Activated T-helper 2 cell treated with anti-CD3 and anti-CD28 coated beads, Interferon-gamma antibody, Interleukin-2, Interleukin-4, amounts not matched to agents 10 μg/mL and 5 μg/mL and 100 μg/mL, durations not matched to agents 14 hours and 24 hours and 36 hours (primary cell): ENCODE results near the gene INMT. TPM values are rescaled to one million over a fixed set of nuclear protein-coding genes. Genes with fewer than 3 reads are reported as not detected.

Experiments
- DNase-seq: peaks from one replicate; pipeline ENCODE4 v3.0.0; 2021; ENCODE audit warnings: low spot score
- H3K27ac Mint-ChIP-seq: one replicate; pipeline ENCODE4 v1.8.0; 2021; ENCODE audit warnings: mixed read lengths
- H3K27me3 Mint-ChIP-seq: one replicate; pipeline ENCODE4 v1.8.0; 2021; ENCODE audit warnings: low read depth, mixed read lengths
- H3K36me3 Mint-ChIP-seq: one replicate; pipeline ENCODE4 v1.8.0; 2021; ENCODE audit warnings: low read depth, mixed read lengths
- H3K4me1 Mint-ChIP-seq: one replicate; pipeline ENCODE4 v1.8.0; 2021; ENCODE audit warnings: low read depth, mixed read lengths
- H3K4me3 Mint-ChIP-seq: one replicate; pipeline ENCODE4 v1.8.0; 2021; ENCODE audit warnings: low read depth, mild to moderate bottlenecking, moderate library complexity, mixed read lengths
- H3K9me3 Mint-ChIP-seq: one replicate; pipeline ENCODE4 v1.8.0; 2021; ENCODE audit warnings: mixed read lengths
- intact Hi-C: fragments of 100-400 bp; cut with micrococcal nuclease; formaldehyde crosslinking; loops from one replicate; pipeline ENCODE4 v1.15.1; 2023
- total RNA-seq: library from RNA; stranded (reverse); gene quantifications from 2 replicates; pipeline ENCODE4 v1.2.3, GENCODE V29; 2022

Gene INMT
- total RNA-seq, 1 donor from 2014 or later: not detected

DNA sequence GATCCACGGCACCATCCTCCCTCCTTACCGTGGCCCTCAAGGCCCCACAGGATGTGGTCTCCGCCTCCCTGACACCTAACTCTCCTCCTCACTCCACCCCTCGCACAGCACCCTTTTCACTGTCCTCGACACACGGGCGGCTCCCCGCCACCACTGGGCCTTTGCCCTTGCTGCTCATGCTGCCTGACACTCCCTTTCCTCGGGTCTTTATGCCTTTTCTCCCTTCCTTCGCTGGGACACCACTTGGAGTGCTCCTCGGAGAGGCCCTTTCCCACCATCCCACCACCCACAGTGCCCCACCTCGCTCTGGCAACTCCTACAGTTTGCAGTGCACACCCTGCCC is 7.9 kb upstream of the INMT start:
- H3K4me3 Mint-ChIP-seq: no peak overlapping the region
- DNase-seq: no peak
- H3K4me1 Mint-ChIP-seq: peaks cover 2% of the 10 kb centered on the region
- intact Hi-C loops: loop anchor here (5.0 kb wide), 1 partner anchor 197 kb away; no protein-coding TSS in a partner anchor
- peaks cover 1% of the 10 kb centered on the region for H3K27me3 Mint-ChIP-seq
- H3K27ac Mint-ChIP-seq: no peak overlapping the region
- H3K36me3 Mint-ChIP-seq: no peaks in the 10 kb centered on the region
- H3K9me3 Mint-ChIP-seq: no peaks in the 10 kb centered on the region

DNA sequence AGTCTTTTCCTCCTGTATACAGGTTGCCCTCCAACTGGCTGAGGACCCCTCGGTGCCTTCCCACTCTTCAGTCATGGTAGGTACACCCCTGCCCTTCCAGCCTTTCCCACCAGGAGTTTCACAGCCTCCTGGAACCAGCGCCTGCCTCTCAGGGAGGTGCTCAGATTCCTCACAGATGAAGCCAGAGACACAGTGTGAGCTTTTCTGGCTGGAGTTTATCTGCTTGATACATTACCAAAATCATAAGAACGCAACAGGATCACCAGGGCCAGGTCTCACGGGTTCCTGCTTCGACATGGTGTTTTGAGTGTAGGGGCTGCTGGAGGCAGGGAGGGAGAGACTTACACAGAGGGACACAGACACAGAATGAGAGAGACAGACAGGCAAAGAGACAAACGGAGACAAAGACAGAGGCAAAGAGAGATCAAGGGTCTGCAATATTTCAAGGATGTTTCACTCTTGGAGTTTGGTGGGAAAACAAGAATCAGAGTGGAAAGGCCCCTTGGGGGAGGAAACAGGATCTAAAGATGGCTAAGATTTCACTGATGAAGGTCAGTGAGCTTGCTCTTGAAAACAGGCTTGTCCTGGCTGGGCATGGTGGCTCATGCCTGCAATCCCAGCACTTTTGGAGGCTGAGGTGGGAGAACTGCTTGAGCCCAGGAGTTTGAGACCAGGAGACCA is 6.5 kb upstream of the INMT start:
- no peaks in the 10 kb centered on the region for H3K4me1 Mint-ChIP-seq
- DNase-seq: no peak
- intact Hi-C loops: no loop called here
- H3K27me3 Mint-ChIP-seq: peaks cover 4% of the 10 kb centered on the region
- H3K9me3 Mint-ChIP-seq: no peaks in the 10 kb centered on the region
- H3K4me3 Mint-ChIP-seq: no peak overlapping the region
- H3K27ac Mint-ChIP-seq: no peak overlapping the region
- H3K36me3 Mint-ChIP-seq: no peaks in the 10 kb centered on the region

DNA sequence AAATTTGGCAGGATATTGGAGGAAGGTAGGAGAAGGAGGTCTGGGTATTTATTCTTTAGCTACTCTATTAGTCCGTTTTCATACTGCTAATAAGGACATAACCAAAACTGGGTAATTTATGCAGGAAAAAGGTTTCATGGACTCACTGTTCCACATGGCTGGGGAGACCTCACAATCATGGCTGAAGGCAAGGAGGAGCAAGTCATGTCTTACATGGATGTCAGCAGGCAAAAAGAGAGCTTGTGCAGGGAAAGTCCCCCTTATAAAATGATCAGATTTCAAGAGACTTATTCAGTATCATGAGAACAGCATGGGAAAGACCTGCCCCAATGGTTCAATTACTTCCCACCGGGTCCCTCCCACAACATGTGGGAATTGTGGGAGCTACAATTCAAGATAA is 1.9 kb upstream of the INMT start:
- DNase-seq: no peak
- H3K9me3 Mint-ChIP-seq: no peaks in the 10 kb centered on the region
- peaks cover 8% of the 10 kb centered on the region for H3K27me3 Mint-ChIP-seq
- H3K4me3 Mint-ChIP-seq: no peak overlapping the region
- H3K27ac Mint-ChIP-seq: no peak overlapping the region
- no peaks in the 10 kb centered on the region for H3K4me1 Mint-ChIP-seq
- H3K36me3 Mint-ChIP-seq: no peaks in the 10 kb centered on the region
- intact Hi-C loops: no loop called here

DNA sequence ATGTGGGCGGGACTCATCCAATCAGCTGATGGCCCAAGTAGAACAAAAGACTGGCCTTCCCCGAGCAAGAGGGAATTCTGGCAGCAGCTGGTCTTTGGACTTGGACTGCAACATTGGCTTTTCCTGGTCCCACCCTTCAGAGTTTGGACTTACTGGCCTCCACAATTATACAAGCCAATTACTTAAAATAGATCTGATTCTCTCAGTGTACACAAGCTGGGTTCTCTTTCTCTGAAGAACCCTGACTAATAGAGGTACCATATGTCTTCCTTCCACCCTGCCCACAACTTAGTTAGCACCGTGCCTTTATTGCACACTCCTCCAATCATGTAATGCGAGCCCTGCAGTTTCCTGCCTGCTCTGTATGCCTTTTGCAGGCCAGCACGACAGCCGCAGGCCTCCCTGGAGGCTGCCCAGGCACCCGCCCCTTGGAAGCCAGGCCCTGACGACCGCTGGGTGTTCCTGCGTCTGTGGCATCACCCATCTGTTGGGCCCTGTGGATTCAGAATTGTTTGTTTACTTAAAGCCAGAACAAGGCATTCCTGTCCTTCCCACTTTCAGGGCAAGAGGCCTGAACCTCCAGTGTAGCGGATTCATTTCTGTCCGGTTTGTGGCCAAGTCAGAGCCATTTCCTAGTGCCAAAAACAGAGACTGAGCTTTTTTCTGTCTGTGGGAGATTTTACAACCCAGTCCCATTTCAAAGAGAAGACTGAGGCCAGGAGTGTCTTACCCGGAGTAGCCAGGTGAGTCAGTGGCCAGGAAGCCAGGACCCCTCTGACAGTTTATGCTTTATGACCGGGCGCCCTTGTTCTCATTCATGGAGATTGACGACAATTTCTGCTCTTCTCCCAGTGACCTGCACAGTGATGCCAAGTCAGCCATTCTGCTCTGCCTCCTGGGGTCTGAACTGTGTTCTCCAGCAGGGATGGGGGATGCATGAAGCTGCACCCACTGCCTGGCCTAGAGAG is 968 bp upstream of the INMT start:
- Mint-ChIP-seq H3K9me3 (no peaks in the 10 kb centered on the region), H3K27me3 (peaks cover 8% of the 10 kb centered on the region), H3K4me3 (no peak overlapping the region), H3K27ac (no peak overlapping the region), H3K36me3 (no peaks in the 10 kb centered on the region), H3K4me1 (no peaks in the 10 kb centered on the region)
- no peak for DNase-seq
- intact Hi-C loops: no loop called here

DNA sequence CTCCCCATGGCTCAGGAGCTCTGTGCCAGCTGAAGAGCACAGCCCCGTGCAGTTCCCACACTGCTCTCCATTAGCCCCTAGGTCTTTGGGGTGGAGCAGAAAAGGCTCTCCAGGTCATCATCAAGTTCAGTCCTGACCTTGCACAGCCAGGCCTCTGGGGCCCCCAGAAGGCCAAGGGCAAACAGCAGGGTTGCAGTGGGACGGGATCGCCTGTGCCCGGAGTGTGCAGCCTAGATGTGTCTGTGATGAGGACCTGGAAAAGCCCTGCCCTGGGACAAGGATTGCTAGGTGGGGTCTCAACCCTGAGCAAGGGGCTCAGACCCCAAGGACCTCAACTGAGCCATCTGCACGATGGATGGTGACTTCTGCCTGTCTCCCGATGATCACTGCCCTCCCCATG is 549 bp downstream of the INMT start:
- Mint-ChIP-seq H3K27ac (no peak overlapping the region), H3K4me1 (no peaks in the 10 kb centered on the region), H3K4me3 (no peak overlapping the region), H3K27me3 (peaks cover 8% of the 10 kb centered on the region), H3K9me3 (no peaks in the 10 kb centered on the region), H3K36me3 (no peaks in the 10 kb centered on the region)
- no peak for DNase-seq
- intact Hi-C loops: no loop called here

DNA sequence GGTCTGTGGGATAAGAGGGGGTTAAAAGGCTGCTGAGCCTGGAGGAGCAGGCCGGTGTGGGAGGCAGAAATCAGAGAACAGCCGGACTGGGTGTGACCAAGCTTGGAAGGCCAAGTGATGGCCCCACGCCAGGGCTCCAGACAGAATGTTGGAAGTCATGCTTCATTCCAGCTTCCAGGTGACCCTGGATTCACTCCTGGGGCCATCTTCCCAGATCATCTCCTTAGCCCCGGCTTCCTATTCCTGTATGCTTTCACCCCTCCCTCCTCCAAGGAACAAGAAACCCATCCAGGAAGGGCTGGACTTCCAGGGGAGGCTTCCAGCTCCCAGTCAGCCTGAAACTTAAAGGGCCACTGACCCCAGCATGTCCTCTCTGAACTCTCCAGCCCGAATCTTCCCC is 1.0 kb downstream of the INMT start:
- H3K4me3 Mint-ChIP-seq: no peak overlapping the region
- intact Hi-C loops: no loop called here
- no peaks in the 10 kb centered on the region for H3K36me3 Mint-ChIP-seq
- no peaks in the 10 kb centered on the region for H3K9me3 Mint-ChIP-seq
- no peaks in the 10 kb centered on the region for H3K4me1 Mint-ChIP-seq
- H3K27ac Mint-ChIP-seq: no peak overlapping the region
- DNase-seq: no peak
- H3K27me3 Mint-ChIP-seq: peaks cover 8% of the 10 kb centered on the region

DNA sequence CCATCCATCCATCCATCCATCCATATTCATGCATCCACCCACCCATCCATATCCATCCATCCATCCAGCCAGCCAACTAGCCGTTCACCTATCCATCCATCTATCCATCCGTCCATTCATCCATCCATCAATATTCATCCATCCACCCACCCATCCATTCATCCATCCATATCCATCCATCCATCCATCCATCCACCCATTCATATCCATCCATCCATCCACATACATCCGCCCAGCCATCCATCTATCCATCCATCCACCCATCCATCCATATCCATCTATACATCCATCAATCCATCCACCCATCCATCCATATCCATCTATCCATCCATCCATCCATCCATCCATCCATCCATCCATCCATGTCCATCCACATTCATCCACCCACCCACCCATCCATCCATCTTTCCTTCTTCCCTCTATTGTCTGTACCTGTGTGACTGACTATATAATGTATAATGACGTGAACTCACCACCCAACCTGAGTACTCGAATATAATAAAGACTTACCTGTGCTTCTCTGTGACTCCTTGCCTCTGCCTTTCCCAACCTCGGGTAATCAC is 2.5 kb downstream of the INMT start:
- Mint-ChIP-seq H3K9me3 (no peaks in the 10 kb centered on the region), H3K27me3 (peaks cover 7% of the 10 kb centered on the region), H3K36me3 (no peaks in the 10 kb centered on the region), H3K27ac (no peak overlapping the region), H3K4me1 (no peaks in the 10 kb centered on the region), H3K4me3 (no peak overlapping the region)
- DNase-seq: no peak
- intact Hi-C loops: no loop called here

DNA sequence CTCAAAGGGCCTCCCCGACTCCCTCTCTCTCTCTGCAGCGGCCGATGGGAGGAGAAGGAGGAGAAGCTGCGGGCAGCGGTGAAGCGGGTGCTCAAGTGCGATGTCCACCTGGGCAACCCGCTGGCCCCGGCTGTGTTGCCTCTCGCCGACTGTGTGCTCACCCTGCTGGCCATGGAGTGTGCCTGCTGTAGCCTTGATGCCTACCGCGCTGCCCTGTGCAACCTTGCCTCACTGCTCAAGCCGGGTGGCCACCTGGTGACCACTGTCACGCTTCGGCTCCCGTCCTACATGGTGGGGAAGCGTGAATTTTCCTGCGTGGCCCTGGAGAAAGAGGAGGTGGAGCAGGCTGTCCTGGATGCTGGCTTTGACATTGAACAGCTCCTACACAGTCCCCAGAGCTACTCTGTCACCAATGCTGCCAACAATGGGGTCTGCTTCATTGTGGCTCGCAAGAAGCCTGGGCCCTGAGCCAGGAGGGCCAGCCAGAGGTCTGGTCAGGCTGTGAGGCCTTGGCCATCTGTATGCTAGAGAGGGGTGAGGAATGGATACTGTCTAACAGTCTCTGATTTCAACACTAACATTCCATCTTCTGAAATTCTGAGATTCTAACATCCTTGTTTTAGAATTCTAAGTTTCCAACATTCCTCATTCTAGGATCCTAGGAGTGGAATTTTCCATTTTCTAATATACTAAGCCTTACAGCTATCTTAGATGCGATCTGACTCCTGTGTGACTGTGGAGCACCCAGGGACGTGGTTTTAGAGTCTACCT is 3.6 kb downstream of the INMT start:
- intact Hi-C loops: no loop called here
- H3K9me3 Mint-ChIP-seq: no peaks in the 10 kb centered on the region
- H3K4me1 Mint-ChIP-seq: no peaks in the 10 kb centered on the region
- H3K36me3 Mint-ChIP-seq: no peaks in the 10 kb centered on the region
- DNase-seq: no peak
- no peak overlapping the region for H3K27ac Mint-ChIP-seq
- H3K27me3 Mint-ChIP-seq: peaks cover 4% of the 10 kb centered on the region
- no peak overlapping the region for H3K4me3 Mint-ChIP-seq

DNA sequence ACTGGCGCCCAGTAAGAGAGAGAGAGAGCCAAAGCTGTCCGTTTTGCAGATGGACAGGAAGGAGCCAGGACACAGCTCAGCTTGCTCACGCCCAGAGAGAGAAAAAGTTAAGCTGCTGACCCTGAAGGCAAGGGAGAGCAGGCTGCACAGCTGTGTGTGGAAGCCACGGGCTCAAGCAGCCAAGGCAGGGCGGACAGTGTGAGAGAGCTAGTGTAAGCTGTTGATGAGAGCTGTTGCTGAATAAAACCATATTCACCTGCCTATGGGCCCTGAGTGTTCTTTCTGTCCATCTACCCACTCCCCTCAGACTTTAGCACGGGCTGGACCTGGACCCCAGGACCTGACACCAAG is 5.4 kb downstream of the INMT start:
- no peak for DNase-seq
- Mint-ChIP-seq H3K27ac (no peak overlapping the region), H3K4me1 (no peaks in the 10 kb centered on the region), H3K27me3 (no peaks in the 10 kb centered on the region), H3K4me3 (no peak overlapping the region), H3K9me3 (no peaks in the 10 kb centered on the region), H3K36me3 (no peaks in the 10 kb centered on the region)
- intact Hi-C loops: no loop called here

DNA sequence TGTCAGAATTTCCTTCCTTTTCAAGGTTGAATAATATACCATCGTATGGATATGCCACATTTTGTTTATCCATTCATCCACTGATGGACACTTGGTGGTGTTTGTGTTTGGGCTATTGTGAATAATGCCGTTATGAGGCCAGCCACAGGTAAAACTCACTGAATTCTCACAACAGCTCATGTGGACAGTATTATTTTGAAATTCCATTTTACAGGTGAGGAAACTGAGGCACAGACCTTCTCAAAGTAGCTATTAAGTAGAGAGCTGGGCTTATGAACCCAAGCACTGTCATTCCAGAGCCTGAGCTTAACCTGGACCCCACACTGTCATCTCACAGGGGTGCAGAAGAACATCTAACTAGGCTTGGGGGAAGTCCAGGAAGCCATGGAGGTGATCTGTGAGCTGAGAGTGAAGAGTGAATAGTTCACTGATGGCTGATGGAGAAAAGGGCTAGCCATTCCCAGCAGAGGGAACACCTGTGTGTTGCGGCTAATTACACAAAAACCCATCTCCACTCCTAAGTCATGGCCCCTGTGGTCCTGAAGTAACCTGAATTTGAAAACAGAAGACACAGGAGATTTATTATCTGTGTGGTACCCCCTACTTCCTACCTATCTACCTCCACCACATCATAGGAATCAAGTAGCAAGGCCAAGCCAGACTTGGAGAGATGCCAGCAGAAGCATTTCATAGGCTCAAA is 8.7 kb downstream of the INMT start:
- Mint-ChIP-seq H3K9me3 (no peaks in the 10 kb centered on the region), H3K27ac (no peak overlapping the region), H3K27me3 (no peaks in the 10 kb centered on the region), H3K4me3 (no peak overlapping the region), H3K36me3 (no peaks in the 10 kb centered on the region), H3K4me1 (no peaks in the 10 kb centered on the region)
- intact Hi-C loops: no loop called here
- DNase-seq: no peak

DNA sequence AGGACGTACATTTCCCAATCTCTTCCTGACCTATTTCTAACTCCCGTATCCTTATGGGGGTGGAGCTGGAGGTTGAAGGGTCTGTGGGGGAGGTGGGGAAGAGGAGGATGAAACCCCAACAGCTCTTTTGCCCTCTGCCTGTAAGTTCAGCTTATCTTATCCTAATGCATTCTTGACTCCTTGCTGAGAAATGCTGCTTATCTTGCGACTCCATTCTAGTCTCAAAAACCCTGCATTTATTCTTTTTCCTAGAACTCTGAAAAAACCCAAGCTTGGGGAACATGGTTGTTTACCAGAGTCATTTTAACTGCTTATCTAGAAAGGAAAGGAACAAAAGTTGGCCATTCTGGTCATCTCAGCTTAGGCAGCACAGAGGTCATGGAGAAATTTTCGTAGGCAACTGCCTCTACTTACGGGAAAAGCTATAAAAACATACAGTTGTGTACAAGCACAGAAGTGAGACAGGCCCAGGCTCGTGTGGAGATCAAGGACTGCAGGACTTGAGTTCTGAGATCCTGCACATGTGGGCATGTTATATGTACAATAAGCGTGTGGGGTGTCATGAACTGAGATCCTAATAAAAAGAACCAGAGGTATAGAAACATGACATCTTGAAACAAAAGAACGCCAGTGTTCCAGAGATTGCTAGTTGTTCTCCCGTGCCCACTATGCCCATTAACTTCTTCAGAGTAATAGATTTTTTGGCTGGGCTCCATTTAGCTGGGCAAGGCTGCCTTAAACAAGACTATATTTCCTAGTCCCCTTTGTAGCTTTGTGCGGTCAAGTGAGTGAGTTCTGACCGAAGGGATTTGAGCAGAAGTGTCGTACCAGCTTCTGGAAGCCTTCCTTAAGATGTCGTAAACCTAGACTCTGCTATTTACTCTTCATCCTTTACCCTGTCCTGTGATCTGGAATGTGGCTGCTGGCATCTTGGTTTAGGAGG is 9.6 kb downstream of the INMT start:
- intact Hi-C loops: no loop called here
- H3K4me3 Mint-ChIP-seq: no peak overlapping the region

More for the DNA sequence above, 9.6 kb downstream of the INMT start:
- H3K27me3 Mint-ChIP-seq: no peaks in the 10 kb centered on the region
- DNase-seq: no peak
- H3K4me1 Mint-ChIP-seq: no peaks in the 10 kb centered on the region
- H3K27ac Mint-ChIP-seq: no peak overlapping the region
- H3K36me3 Mint-ChIP-seq: no peaks in the 10 kb centered on the region
- H3K9me3 Mint-ChIP-seq: no peaks in the 10 kb centered on the region
